HepG2 (cell line): ENCODE data around the gene TRMU. TPM values are rescaled to one million over a fixed set of nuclear protein-coding genes. Genes with fewer than 3 reads are reported as not detected.

Source experiments
- ATAC-seq: fragments of 200-7000 bp; cut with Tn5 transposase; 3 replicates; pipeline ENCODE4 v1.9.1; 2020; ENCODE audit warnings: mild to moderate bottlenecking, moderate library complexity
- BruUV-seq: library from RNA; stranded (reverse); fragments of 400-500 nt; replicated peaks from 2 replicates; lab custom pipeline; 2021; lab: Mats Ljungman, UMichigan
- CTCF ChIA-PET: fragments of 300-600 bp; formaldehyde crosslinking; extraction: SDS; loops from one replicate; lab custom pipeline; 2021; ENCODE audit warnings: low total read pairs, inconsistent platforms, low intra/inter-chr PET ratio; lab: Yijun Ruan, JAX
- POLR2A ChIA-PET: fragments of 350-600 bp; sonication (Branson Sonifier 250); formaldehyde crosslinking; loops from one replicate; lab custom pipeline; 2020; ENCODE audit warnings: antibody characterized with exemption, inconsistent platforms; lab: Yijun Ruan, JAX
- DNase-seq: peaks from one replicate; pipeline ENCODE4 v3.0.0-alpha.2; 2015; ENCODE audit warnings: low spot score
- FAIRE-seq: peaks from 3 replicates; lab custom pipeline; 2011; peaks lifted over from hg19 to GRCh38; lab: Jason Lieb, UNC
- H2AFZ ChIP-seq: one replicate; pipeline ENCODE4 v1.6.1; 2011; ENCODE audit warnings: low read length, inconsistent platforms
- H3K27ac ChIP-seq: fragments of 300-600 bp; 3 replicates; pipeline ENCODE4 v1.8.0; 2011; ENCODE audit warnings: mixed run types, mild to moderate bottlenecking, mixed read lengths, low read length, inconsistent platforms; ENCODE audit not compliant: insufficient read depth; ENCODE audit errors: extremely low read length
- H3K27me3 ChIP-seq, 2 experiments: fragments of 200-600 bp in 1 of 2; 2 replicates in 1 of 2; 3 replicates in 1 of 2; pipeline versions ENCODE4 v1.6.0 to v1.8.0; 2011; ENCODE audit warnings: low read length in 2 of 2, mild to moderate bottlenecking in 2 of 2, moderate library complexity in 2 of 2, inconsistent platforms in 1 of 2; ENCODE audit not compliant: insufficient read depth in 2 of 2, control insufficient read depth in 1 of 2
- H3K36me3 ChIP-seq, 2 experiments: fragments of 200-600 bp in 1 of 2; replicated peaks in 1 of 2; 2 replicates in 1 of 2; 3 replicates in 1 of 2; pipeline versions ENCODE4 v1.5.1 to v1.8.0; 2011; ENCODE audit warnings: low read length in 2 of 2, inconsistent platforms in 1 of 2; ENCODE audit not compliant: insufficient read depth in 2 of 2, control insufficient read depth in 1 of 2
- H3K4me1 ChIP-seq: 2 replicates; pipeline ENCODE4 v1.5.1; 2012; ENCODE audit warnings: low read length, inconsistent platforms; ENCODE audit not compliant: insufficient read depth
- H3K4me2 ChIP-seq: 2 replicates; pipeline ENCODE4 v1.6.0; 2011; ENCODE audit warnings: low read depth, low read length, inconsistent platforms
- H3K4me3 ChIP-seq, 3 experiments: fragments of 200-600 bp in 1 of 3; sonication (generic), shearing (Covaris generic) in 1 of 3; replicated peaks in 1 of 3; 2 replicates each; pipeline ENCODE4 v1.5.1; 2011 to 2016; ENCODE audit warnings: low read length in 3 of 3, inconsistent platforms in 2 of 3, low read depth in 2 of 3, mild to moderate bottlenecking in 2 of 3, control low read depth in 1 of 3, mixed read lengths in 1 of 3; ENCODE audit not compliant: insufficient read depth in 1 of 3
- H3K79me2 ChIP-seq: one replicate; pipeline ENCODE4 v1.6.1; 2011; ENCODE audit warnings: low read length, inconsistent platforms; ENCODE audit not compliant: insufficient read depth
- H3K9ac ChIP-seq: 2 replicates; pipeline ENCODE4 v1.6.0; 2011; ENCODE audit warnings: mild to moderate bottlenecking, low read depth, low read length, inconsistent platforms; ENCODE audit not compliant: insufficient read depth
- H3K9me3 ChIP-seq: 2 replicates; pipeline ENCODE4 v1.5.1; 2012; ENCODE audit warnings: mild to moderate bottlenecking, low read length
- H4K20me1 ChIP-seq: 2 replicates; pipeline ENCODE4 v1.6.0; 2011; ENCODE audit warnings: inconsistent platforms, mild to moderate bottlenecking, low read length, moderate library complexity; ENCODE audit not compliant: insufficient read depth
- AKAP8 ChIP-seq: sonication (generic); formaldehyde crosslinking; IDR thresholded peaks from 2 replicates; pipeline ENCODE4 v1.5.1; 2020; ENCODE audit warnings: mild to moderate bottlenecking, missing genetic modification reagents
- ATM ChIP-seq: fragments of 450-650 bp; IDR thresholded peaks from 2 replicates; pipeline ENCODE4 v1.7.1; 2017; ENCODE audit warnings: mild to moderate bottlenecking, borderline replicate concordance
- BHLHE40 ChIP-seq: IDR thresholded peaks from 2 replicates; pipeline ENCODE4 v1.6.1; 2011; ENCODE audit warnings: low read length, improper control_type of control experiment
- CBX2 ChIP-seq, 2 experiments: fragments of 200-600 bp in 1 of 2; sonication (generic); formaldehyde crosslinking in 1 of 2; IDR thresholded peaks; 2 replicates each; pipeline versions ENCODE4 v1.7.0 to v1.8.1; 2018 to 2022; ENCODE audit warnings: low read depth in 2 of 2, low read length in 1 of 2, mild to moderate bottlenecking in 1 of 2, missing genetic modification reagents in 1 of 2
- CREB1 ChIP-seq, 2 experiments: fragments of 450-650 bp in 1 of 2; IDR thresholded peaks; 2 replicates each; pipeline ENCODE4 v1.6.1; 2016 to 2017; ENCODE audit warnings: control low read depth in 1 of 2, mild to moderate bottlenecking in 1 of 2, missing compliant biosample characterization in 1 of 2, missing genetic modification characterization in 1 of 2
- MEF2D ChIP-seq: sonication (generic); formaldehyde crosslinking; IDR thresholded peaks from 2 replicates; pipeline ENCODE4 v1.5.1; 2020; ENCODE audit warnings: mild to moderate bottlenecking, missing genetic modification reagents
- MTF1 ChIP-seq: sonication (generic); formaldehyde crosslinking; IDR thresholded peaks from 2 replicates; pipeline ENCODE4 v1.5.0; 2020; ENCODE audit warnings: missing genetic modification reagents
- SMAD1 ChIP-seq: sonication (generic); formaldehyde crosslinking; IDR thresholded peaks from 2 replicates; pipeline ENCODE4 v1.4.0; 2020; ENCODE audit warnings: missing genetic modification reagents, low read depth, mild to moderate bottlenecking, borderline replicate concordance
- ZNF205 ChIP-seq: IDR thresholded peaks from 2 replicates; pipeline ENCODE4 v1.6.1; 2018; ENCODE audit warnings: missing biosample characterization, missing genetic modification reagents
- ZNF597 ChIP-seq: sonication (generic); formaldehyde crosslinking; IDR thresholded peaks from 2 replicates; pipeline ENCODE4 v1.5.0; 2020; ENCODE audit warnings: missing genetic modification reagents
- ZNF713 ChIP-seq: sonication (generic); formaldehyde crosslinking; IDR thresholded peaks from 2 replicates; pipeline ENCODE4 v1.4.0; 2020; ENCODE audit warnings: mild to moderate bottlenecking, missing genetic modification reagents
- WGBS: methylation state at CpG from one replicate; pipeline ENCODE4 v1.1.6; 2017; ENCODE audit warnings: low lambda C conversion rate; 5-methylcytosine and 5-hydroxymethylcytosine counted together
- in situ Hi-C: cut with HindIII; loops from 2 replicates; pipeline ENCODE4 v1.10.0; 2017; ENCODE audit warnings: low pct_unique_long_range_greater_than_20kb; ENCODE audit not compliant: extremely low pct_ligation_motif_present
- intact Hi-C: fragments of 100-400 bp; cut with micrococcal nuclease; formaldehyde crosslinking; loops from one replicate; pipeline ENCODE4 v1.10.0; 2022; ENCODE audit not compliant: unreplicated experiment
- polyA plus RNA-seq, 8 experiments: library from polyadenylated mRNA; depleted of rRNA in 3 of 8; stranded (reverse) in 7 of 8; unstranded in 1 of 8; fragments of >200 nt; fragmentation: Illumina TruSeq in 4 of 8; extraction: Trizol in 4 of 8; gene quantifications; 2 replicates each; pipeline versions ENCODE4 v1.2.1 to v1.2.3, GENCODE V29; 2011 to 2016; ENCODE audit warnings: low read depth in 4 of 8, missing spikeins in 1 of 8, mixed read lengths in 1 of 8; ENCODE audit not compliant: insufficient read depth in 1 of 8
- total RNA-seq, 5 experiments: library from RNA; depleted of rRNA; stranded (reverse); fragments of >200 nt; fragmentation: Illumina TruSeq; extraction: Trizol; gene quantifications; 2 replicates each; pipeline ENCODE4 v1.2.3, GENCODE V29; 2016; ENCODE audit warnings: low read depth in 1 of 5
- TF ChIP-seq, protein P1 (sequence below): sonication (generic); formaldehyde crosslinking; IDR thresholded peaks from 2 replicates; pipeline ENCODE4 v1.5.1; 2020; ENCODE audit warnings: missing genetic modification reagents, mild to moderate bottlenecking, borderline replicate concordance
- TF ChIP-seq, protein P2 (sequence below): sonication (generic); formaldehyde crosslinking; IDR thresholded peaks from 2 replicates; pipeline ENCODE4 v1.4.0; 2020; ENCODE audit warnings: missing genetic modification reagents
- TF ChIP-seq, protein P3 (sequence below): sonication (generic); formaldehyde crosslinking; conservative IDR thresholded peaks from 2 replicates; pipeline ENCODE4 v1.4.0; 2020; ENCODE audit warnings: missing genetic modification reagents

The TRMU gene
- total and polyA plus RNA-seq, 2 of the 13 experiments (the other 11 are each of a cell fraction or from before 2014, with no cell fraction given), result 31.0 to 50.2 TPM

GRCh38 chr22:46349681-46350080 is 14.2 kb downstream of the TRMU start:
- POLR2A ChIA-PET, result no interaction called here
- Histone ChIP-seq H3K27me3 (no peaks in the 10 kb centered on the region), H3K4me3 (no peak overlapping the region), H3K79me2 (no peaks in the 10 kb centered on the region), H3K27ac (no peak overlapping the region), H3K36me3 (peaks cover 58 to 97% of the 10 kb centered on the region in 2 experiments), H3K9ac (no peak overlapping the region), H2AFZ (no peak overlapping the region), H4K20me1 (no peaks in the 10 kb centered on the region), H3K4me1 (no peaks in the 10 kb centered on the region), H3K9me3 (no peaks in the 10 kb centered on the region), H3K4me2 (no peak overlapping the region)
- WGBS, result 82% methylated on average over 6 of the region's 6 CpGs
- CTCF ChIA-PET, result no interaction called here
- TF ChIP-seq MEF2D (CRISPR knock-in tag) (no peak), BHLHE40 (no peak), ZNF597 (no peak), ATM (no peak), ZNF205 (no peak), SMAD1 (no peak), AKAP8 (CRISPR knock-in tag) (no peak), ZNF713 (CRISPR knock-in tag) (no peak), CREB1 (IDR thresholded peaks at IDR 0.05) (no peak), CREB1 (CRISPR knock-in tag; IDR thresholded peaks at IDR 0.05) (no peak), MTF1 (CRISPR knock-in tag) (no peak), CBX2 (IDR thresholded peaks at IDR 0.05; ENCODE audit: low read depth, low read length) (no peak), CBX2 (CRISPR knock-in tag; IDR thresholded peaks at IDR 0.05; ENCODE audit: low read depth) (no peak)
- TF ChIP-seq, protein P1, sequence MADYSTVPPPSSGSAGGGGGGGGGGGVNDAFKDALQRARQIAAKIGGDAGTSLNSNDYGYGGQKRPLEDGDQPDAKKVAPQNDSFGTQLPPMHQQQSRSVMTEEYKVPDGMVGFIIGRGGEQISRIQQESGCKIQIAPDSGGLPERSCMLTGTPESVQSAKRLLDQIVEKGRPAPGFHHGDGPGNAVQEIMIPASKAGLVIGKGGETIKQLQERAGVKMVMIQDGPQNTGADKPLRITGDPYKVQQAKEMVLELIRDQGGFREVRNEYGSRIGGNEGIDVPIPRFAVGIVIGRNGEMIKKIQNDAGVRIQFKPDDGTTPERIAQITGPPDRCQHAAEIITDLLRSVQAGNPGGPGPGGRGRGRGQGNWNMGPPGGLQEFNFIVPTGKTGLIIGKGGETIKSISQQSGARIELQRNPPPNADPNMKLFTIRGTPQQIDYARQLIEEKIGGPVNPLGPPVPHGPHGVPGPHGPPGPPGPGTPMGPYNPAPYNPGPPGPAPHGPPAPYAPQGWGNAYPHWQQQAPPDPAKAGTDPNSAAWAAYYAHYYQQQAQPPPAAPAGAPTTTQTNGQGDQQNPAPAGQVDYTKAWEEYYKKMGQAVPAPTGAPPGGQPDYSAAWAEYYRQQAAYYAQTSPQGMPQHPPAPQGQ (CRISPR knock-in tag), result no peak
- TF ChIP-seq, protein P2, sequence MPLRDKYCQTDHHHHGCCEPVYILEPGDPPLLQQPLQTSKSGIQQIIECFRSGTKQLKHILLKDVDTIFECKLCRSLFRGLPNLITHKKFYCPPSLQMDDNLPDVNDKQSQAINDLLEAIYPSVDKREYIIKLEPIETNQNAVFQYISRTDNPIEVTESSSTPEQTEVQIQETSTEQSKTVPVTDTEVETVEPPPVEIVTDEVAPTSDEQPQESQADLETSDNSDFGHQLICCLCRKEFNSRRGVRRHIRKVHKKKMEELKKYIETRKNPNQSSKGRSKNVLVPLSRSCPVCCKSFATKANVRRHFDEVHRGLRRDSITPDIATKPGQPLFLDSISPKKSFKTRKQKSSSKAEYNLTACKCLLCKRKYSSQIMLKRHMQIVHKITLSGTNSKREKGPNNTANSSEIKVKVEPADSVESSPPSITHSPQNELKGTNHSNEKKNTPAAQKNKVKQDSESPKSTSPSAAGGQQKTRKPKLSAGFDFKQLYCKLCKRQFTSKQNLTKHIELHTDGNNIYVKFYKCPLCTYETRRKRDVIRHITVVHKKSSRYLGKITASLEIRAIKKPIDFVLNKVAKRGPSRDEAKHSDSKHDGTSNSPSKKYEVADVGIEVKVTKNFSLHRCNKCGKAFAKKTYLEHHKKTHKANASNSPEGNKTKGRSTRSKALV (CRISPR knock-in tag), result no peak
- TF ChIP-seq, protein P3, sequence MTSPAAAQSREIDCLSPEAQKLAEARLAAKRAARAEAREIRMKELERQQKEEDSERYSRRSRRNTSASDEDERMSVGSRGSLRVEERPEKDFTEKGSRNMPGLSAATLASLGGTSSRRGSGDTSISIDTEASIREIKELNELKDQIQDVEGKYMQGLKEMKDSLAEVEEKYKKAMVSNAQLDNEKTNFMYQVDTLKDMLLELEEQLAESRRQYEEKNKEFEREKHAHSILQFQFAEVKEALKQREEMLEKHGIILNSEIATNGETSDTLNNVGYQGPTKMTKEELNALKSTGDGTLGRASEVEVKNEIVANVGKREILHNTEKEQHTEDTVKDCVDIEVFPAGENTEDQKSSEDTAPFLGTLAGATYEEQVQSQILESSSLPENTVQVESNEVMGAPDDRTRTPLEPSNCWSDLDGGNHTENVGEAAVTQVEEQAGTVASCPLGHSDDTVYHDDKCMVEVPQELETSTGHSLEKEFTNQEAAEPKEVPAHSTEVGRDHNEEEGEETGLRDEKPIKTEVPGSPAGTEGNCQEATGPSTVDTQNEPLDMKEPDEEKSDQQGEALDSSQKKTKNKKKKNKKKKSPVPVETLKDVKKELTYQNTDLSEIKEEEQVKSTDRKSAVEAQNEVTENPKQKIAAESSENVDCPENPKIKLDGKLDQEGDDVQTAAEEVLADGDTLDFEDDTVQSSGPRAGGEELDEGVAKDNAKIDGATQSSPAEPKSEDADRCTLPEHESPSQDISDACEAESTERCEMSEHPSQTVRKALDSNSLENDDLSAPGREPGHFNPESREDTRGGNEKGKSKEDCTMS (CRISPR knock-in tag), result no peak
- in situ Hi-C loops, result no loop called here
- ATAC-seq (no peak), FAIRE-seq (no peak), DNase-seq (no peak)
- intact Hi-C loops, result no loop called here
- no TSS peak for BruUV-seq
